SK-N-MC (cell line): ENCODE data around the gene TMEM109.

Experiments
- EZH2 ChIP-seq: fragments of 200-600 bp; sonication (generic); IDR thresholded peaks from one replicate; pipeline ENCODE4 v1.6.1; 2017; ENCODE audit warnings: antibody characterized with exemption
- FOXP2 ChIP-seq: optimal IDR thresholded peaks from 2 replicates; pipeline ENCODE3; 2011; ENCODE audit warnings: mild to moderate bottlenecking, moderate library complexity; ENCODE audit not compliant: insufficient read depth; ENCODE audit errors: extremely low read length, control extremely low read depth
- POLR2AphosphoS5 ChIP-seq: IDR thresholded peaks from 2 replicates; pipeline ENCODE4 v1.6.1; 2012; ENCODE audit warnings: mild to moderate bottlenecking, low read depth, low read length, borderline replicate concordance

DNA sequence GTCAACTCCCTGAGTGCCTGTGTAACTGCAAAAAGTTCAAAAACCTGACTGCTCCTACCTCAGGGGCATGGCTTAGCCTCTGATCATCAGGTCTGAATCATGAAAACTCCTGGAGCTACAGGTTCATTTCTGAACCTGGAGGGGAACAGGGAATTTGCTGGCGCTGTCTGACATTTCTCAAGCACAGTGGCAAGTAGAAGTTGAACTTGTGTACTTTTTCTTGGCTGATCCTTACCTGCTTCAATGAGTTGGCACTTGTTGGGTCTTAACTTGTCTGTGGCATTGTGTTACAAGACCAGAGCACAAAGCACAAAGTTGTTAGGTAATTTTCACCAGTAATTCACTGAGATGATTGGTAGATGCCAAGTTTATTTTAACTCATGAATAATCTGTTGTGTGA lies 3.3 kb downstream of the TMEM109 start:
- no peak for TF ChIP-seq EZH2
- no peak for TF ChIP-seq POLR2AphosphoS5
- no peak for TF ChIP-seq FOXP2
